ENCODE results near the gene DCXR. TPM values are rescaled to one million over a fixed set of nuclear protein-coding genes. Genes with fewer than 3 reads are reported as not detected.

Gene DCXR
- total and polyA plus RNA-seq, 2 donors (not counting 1 experiment from before 2014, with no cell fraction given): 63.9 to 143 TPM

DNA sequence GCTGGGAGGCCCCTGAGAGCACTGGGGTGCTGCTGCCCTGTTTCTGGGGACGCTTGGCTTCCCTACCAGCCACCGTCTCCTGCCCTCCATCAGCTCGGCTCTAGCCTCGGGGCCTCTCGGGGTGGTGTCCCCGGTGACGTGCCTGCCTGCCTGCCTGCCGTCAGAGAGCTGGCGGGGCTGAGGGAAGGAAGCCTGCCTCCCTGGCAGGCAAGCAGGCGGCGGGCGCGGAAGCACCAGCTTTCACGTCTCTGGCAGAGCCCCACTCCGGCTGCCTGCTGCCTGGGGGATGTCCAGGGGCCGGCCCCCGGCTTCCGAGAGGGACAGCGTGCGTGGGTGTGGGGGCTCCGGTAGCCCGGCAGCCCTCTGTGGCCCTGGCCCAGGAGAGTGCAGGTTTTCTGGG lies 24.2 kb downstream of the DCXR start:
- no peaks in the 10 kb centered on the region for H3K9me3 ChIP-seq (ENCODE audit: control extremely low read depth in 1 of 3, control insufficient read depth in 2 of 3, insufficient read depth in 1 of 3, low read length in 2 of 3)
- no peak for ATAC-seq (ENCODE audit: low read depth)
- no peaks in the 10 kb centered on the region for H4K20me1 ChIP-seq (ENCODE audit: control insufficient read depth, insufficient read depth, low read length, poor library complexity, severe bottlenecking)
- H3K27me3 Mint-ChIP-seq: no peaks in the 10 kb centered on the region
- H3K36me3 ChIP-seq (replicated peaks in 1 of 2; ENCODE audit: control extremely low read depth in 1 of 2, control insufficient read depth in 1 of 2, extremely low read depth in 1 of 2, insufficient read depth in 2 of 2, low read length in 1 of 2): peaks cover 0 to 9% of the 10 kb centered on the region in 2 experiments
- no peak overlapping the region for H2AFZ ChIP-seq (ENCODE audit: insufficient read depth, low read depth, low read length, poor library complexity, severe bottlenecking)
- no peaks in the 10 kb centered on the region for H3K27me3 ChIP-seq (replicated peaks in 1 of 4; ENCODE audit: control extremely low read depth in 1 of 4, control insufficient read depth in 3 of 4, insufficient read depth in 4 of 4, low read length in 3 of 4)
- no peaks in the 10 kb centered on the region for H3K4me1 Mint-ChIP-seq
- no peak overlapping the region for H3K27ac Mint-ChIP-seq
- intact Hi-C loops (cut with micrococcal nuclease): no loop called here
- no peak overlapping the region for H3K4me2 ChIP-seq (replicated peaks; ENCODE audit: low read depth, low read length, poor library complexity, severe bottlenecking)
- H3K4me3 ChIP-seq (ENCODE audit: control extremely low read depth in 1 of 5, extremely low read depth in 1 of 5, insufficient read depth in 1 of 5, low read depth in 2 of 5, low read length in 4 of 5): no peak overlapping the region
- H3K9me3 Mint-ChIP-seq (ENCODE audit: insufficient read depth): no peaks in the 10 kb centered on the region
- TF ChIP-seq, protein P1, sequence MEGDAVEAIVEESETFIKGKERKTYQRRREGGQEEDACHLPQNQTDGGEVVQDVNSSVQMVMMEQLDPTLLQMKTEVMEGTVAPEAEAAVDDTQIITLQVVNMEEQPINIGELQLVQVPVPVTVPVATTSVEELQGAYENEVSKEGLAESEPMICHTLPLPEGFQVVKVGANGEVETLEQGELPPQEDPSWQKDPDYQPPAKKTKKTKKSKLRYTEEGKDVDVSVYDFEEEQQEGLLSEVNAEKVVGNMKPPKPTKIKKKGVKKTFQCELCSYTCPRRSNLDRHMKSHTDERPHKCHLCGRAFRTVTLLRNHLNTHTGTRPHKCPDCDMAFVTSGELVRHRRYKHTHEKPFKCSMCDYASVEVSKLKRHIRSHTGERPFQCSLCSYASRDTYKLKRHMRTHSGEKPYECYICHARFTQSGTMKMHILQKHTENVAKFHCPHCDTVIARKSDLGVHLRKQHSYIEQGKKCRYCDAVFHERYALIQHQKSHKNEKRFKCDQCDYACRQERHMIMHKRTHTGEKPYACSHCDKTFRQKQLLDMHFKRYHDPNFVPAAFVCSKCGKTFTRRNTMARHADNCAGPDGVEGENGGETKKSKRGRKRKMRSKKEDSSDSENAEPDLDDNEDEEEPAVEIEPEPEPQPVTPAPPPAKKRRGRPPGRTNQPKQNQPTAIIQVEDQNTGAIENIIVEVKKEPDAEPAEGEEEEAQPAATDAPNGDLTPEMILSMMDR (IDR thresholded peaks at IDR 0.05): no peak
- ChIA-PET CTCF (no interaction called here), POLR2A (no interaction called here)
- no peak for DNase-seq
- no peak overlapping the region for H3K4me3 Mint-ChIP-seq
- H3K4me1 ChIP-seq (ENCODE audit: control insufficient read depth in 2 of 2, insufficient read depth in 2 of 2, low read length in 2 of 2): no peaks in the 10 kb centered on the region
- H3K27ac ChIP-seq (ENCODE audit: low read length in 2 of 2): no peak overlapping the region
- no peaks in the 10 kb centered on the region for H3K79me2 ChIP-seq (ENCODE audit: control insufficient read depth, insufficient read depth, low read length)
- WGBS (ENCODE audit: insufficient coverage): 59% methylated on average over 21 of the region's 22 CpGs
- H3K9ac ChIP-seq (ENCODE audit: low read length): no peak overlapping the region

DNA sequence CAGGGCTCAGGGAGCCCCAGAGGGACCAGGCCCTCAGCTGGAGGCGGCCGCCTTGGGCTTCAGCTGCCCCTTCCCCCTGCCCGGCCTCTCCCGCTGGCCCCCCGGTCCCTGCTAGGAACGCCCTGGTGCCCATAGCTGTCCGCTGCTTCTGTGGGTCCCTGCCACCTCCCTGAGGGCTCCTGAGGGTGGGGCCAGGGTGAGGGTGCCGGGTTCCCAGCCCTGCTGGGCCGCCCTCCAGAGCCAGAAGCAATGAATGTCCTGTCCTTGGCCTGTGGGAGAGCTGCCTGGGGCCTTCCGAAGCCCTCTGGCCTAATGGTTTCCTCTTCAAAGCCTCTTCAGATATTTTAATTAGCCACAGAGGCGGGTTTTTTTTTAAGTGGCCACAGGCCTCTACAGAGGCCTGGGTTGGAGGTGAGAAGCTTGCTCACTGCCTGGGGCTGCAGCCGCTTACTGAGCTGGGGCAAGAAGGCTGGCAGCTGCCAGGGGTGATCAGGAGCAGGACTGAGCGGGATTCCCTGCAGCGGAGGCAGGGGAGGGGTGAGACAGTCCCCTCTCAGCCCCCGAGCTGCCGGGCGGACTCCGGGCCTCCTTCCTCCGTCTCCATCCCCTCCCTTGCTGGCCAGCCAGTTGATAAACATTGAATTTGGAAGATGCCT lies 24.7 kb downstream of the DCXR start:
- no peak overlapping the region for H3K27ac ChIP-seq (ENCODE audit: low read length in 2 of 2)
- ChIA-PET POLR2A (no interaction called here), CTCF (no interaction called here)
- no peak overlapping the region for H3K9ac ChIP-seq (ENCODE audit: low read length)
- H3K27me3 ChIP-seq (replicated peaks in 1 of 4; ENCODE audit: control extremely low read depth in 1 of 4, control insufficient read depth in 3 of 4, insufficient read depth in 4 of 4, low read length in 3 of 4): no peaks in the 10 kb centered on the region
- ATAC-seq (ENCODE audit: low read depth) (no peak), DNase-seq (no peak)
- no peak overlapping the region for H2AFZ ChIP-seq (ENCODE audit: insufficient read depth, low read depth, low read length, poor library complexity, severe bottlenecking)
- H3K36me3 ChIP-seq (replicated peaks in 1 of 2; ENCODE audit: control extremely low read depth in 1 of 2, control insufficient read depth in 1 of 2, extremely low read depth in 1 of 2, insufficient read depth in 2 of 2, low read length in 1 of 2): peaks cover 0 to 8% of the 10 kb centered on the region in 2 experiments
- no peaks in the 10 kb centered on the region for H4K20me1 ChIP-seq (ENCODE audit: control insufficient read depth, insufficient read depth, low read length, poor library complexity, severe bottlenecking)
- no peaks in the 10 kb centered on the region for H3K79me2 ChIP-seq (ENCODE audit: control insufficient read depth, insufficient read depth, low read length)
- TF ChIP-seq, protein P1 (IDR thresholded peaks at IDR 0.05): no peak
- TF ChIP-seq EZH2 (IDR thresholded peaks at IDR 0.05; ENCODE audit: borderline replicate concordance, insufficient read depth, low read depth, low read length, poor library complexity, severe bottlenecking): no peak
- H3K27ac Mint-ChIP-seq: no peak overlapping the region
- no peaks in the 10 kb centered on the region for H3K9me3 Mint-ChIP-seq (ENCODE audit: insufficient read depth)
- intact Hi-C loops (cut with micrococcal nuclease): no loop called here
- H3K4me3 Mint-ChIP-seq: no peak overlapping the region
- WGBS (ENCODE audit: insufficient coverage): 92% methylated on average over 12 of the region's 19 CpGs
- H3K27me3 Mint-ChIP-seq: no peaks in the 10 kb centered on the region
- H3K4me3 ChIP-seq (ENCODE audit: control extremely low read depth in 1 of 5, extremely low read depth in 1 of 5, insufficient read depth in 1 of 5, low read depth in 2 of 5, low read length in 4 of 5): no peak overlapping the region
- no peak overlapping the region for H3K4me2 ChIP-seq (replicated peaks; ENCODE audit: low read depth, low read length, poor library complexity, severe bottlenecking)
- no peaks in the 10 kb centered on the region for H3K4me1 ChIP-seq (ENCODE audit: control insufficient read depth in 2 of 2, insufficient read depth in 2 of 2, low read length in 2 of 2)
- H3K9me3 ChIP-seq (ENCODE audit: control extremely low read depth in 1 of 3, control insufficient read depth in 2 of 3, insufficient read depth in 1 of 3, low read length in 2 of 3): no peaks in the 10 kb centered on the region
- H3K4me1 Mint-ChIP-seq: no peaks in the 10 kb centered on the region

Data from B cell (primary cell).